Prostate gland (tissue), 2 donors: Measurements from ENCODE around the gene DSCAM.

Source experiments
- CTCF ChIP-seq, 4 experiments: fragments of 200-600 bp in 2 of 4; fragments of 450-650 bp in 2 of 4; sonication (generic) in 2 of 4; IDR thresholded peaks; 1 replicate in 3 of 4; 2 replicates in 1 of 4; pipeline ENCODE4 v1.5.1; 2016 to 2019; ENCODE audit warnings: antibody characterized with exemption in 4 of 4, mild to moderate bottlenecking in 2 of 4, moderate library complexity in 2 of 4
- POLR2A ChIP-seq: fragments of 450-650 bp; IDR thresholded peaks from one replicate; pipeline ENCODE4 v1.6.1; 2016; ENCODE audit warnings: antibody characterized with exemption, mild to moderate bottlenecking
- POLR2AphosphoS5 ChIP-seq: sonication (generic); formaldehyde crosslinking; IDR thresholded peaks from one replicate; pipeline ENCODE4 v1.6.1; 2017; ENCODE audit warnings: antibody characterized with exemption

- TF ChIP-seq POLR2A (no peak), CTCF (IDR thresholded peaks at IDR 0.05) (no peak), POLR2AphosphoS5 (no peak)
These were observed 430.4 kb downstream of the DSCAM start for GRCh38 chr21:40416572-40416971.
